Caco-2 (cell line): ENCODE results near the gene JPH3. TPM values are rescaled to one million over a fixed set of nuclear protein-coding genes. Genes with fewer than 3 reads are reported as not detected.

ENCODE experiments used
- BruUV-seq: library from RNA; stranded (reverse); fragments of 400-500 nt; replicated peaks from 2 replicates; lab custom pipeline; 2021; lab: Mats Ljungman, UMichigan
- CTCF ChIA-PET: fragments of 300-600 bp; sonication (Branson Sonifier 250); formaldehyde crosslinking; loops from one replicate; lab custom pipeline; 2022; ENCODE audit warnings: antibody characterized with exemption; lab: Charles Lee
- POLR2A ChIA-PET: fragments of 300-600 bp; sonication (Branson Sonifier 250); formaldehyde crosslinking; loops from one replicate; lab custom pipeline; 2022; ENCODE audit warnings: antibody characterized with exemption; lab: Charles Lee
- DNase-seq, 2 experiments: peaks; one replicate each; pipeline versions ENCODE4 v3.0.0 to v3.0.0-alpha.2; 2020 to 2022
- H3K27me3 ChIP-seq: replicated peaks from 2 replicates; pipeline ENCODE4 v1.6.0; 2011; ENCODE audit warnings: low read length; ENCODE audit not compliant: control insufficient read depth, insufficient read depth
- H3K36me3 ChIP-seq: 2 replicates; pipeline ENCODE4 v1.5.1; 2011; ENCODE audit warnings: low read length; ENCODE audit not compliant: control insufficient read depth, insufficient read depth
- H3K4me1 ChIP-seq: fragments of 250-450 bp; sonication (Bioruptor Pico); 2 replicates; pipeline ENCODE4 v1.5.1; 2020; ENCODE audit warnings: mild to moderate bottlenecking
- H3K4me3 ChIP-seq: 2 replicates; pipeline ENCODE4 v1.5.1; 2011; ENCODE audit warnings: low read depth, mild to moderate bottlenecking, control low read depth, low read length
- H3K9me3 ChIP-seq: fragments of 250-450 bp; sonication (Bioruptor Pico); 2 replicates; pipeline ENCODE4 v1.5.1; 2020; ENCODE audit warnings: mild to moderate bottlenecking, moderate library complexity
- H3K27ac Mint-ChIP-seq: one replicate; pipeline ENCODE4 v1.8.0; 2022; ENCODE audit warnings: mixed read lengths; ENCODE audit not compliant: unreplicated experiment
- H3K27me3 Mint-ChIP-seq: one replicate; pipeline ENCODE4 v1.8.0; 2022; ENCODE audit warnings: mixed read lengths; ENCODE audit not compliant: insufficient read depth, unreplicated experiment
- H3K36me3 Mint-ChIP-seq: one replicate; pipeline ENCODE4 v1.8.0; 2022; ENCODE audit warnings: mild to moderate bottlenecking, mixed read lengths; ENCODE audit not compliant: insufficient read depth, unreplicated experiment
- H3K4me1 Mint-ChIP-seq: one replicate; pipeline ENCODE4 v1.8.0; 2022; ENCODE audit warnings: low read depth, mixed read lengths; ENCODE audit not compliant: unreplicated experiment
- H3K4me3 Mint-ChIP-seq: one replicate; pipeline ENCODE4 v1.8.0; 2022; ENCODE audit warnings: mild to moderate bottlenecking, moderate library complexity, mixed read lengths; ENCODE audit not compliant: unreplicated experiment
- H3K9me3 Mint-ChIP-seq: one replicate; pipeline ENCODE4 v1.8.0; 2022; ENCODE audit warnings: mixed read lengths; ENCODE audit not compliant: unreplicated experiment
- intact Hi-C: fragments of 100-400 bp; cut with micrococcal nuclease; formaldehyde crosslinking; loops from one replicate; pipeline ENCODE4 v1.10.0; 2022; ENCODE audit not compliant: unreplicated experiment
- total RNA-seq: library from RNA; stranded (reverse); gene quantifications from 2 replicates; pipeline ENCODE4 v1.2.3, GENCODE V29; 2022
- TF ChIP-seq, protein P1 (sequence below), 2 experiments: fragments of 200-600 bp in 1 of 2; IDR thresholded peaks; 1 replicate in 1 of 2; 2 replicates in 1 of 2; pipeline versions ENCODE4 v1.5.1 to v1.8.0; 2011 to 2022; ENCODE audit warnings: antibody characterized with exemption in 1 of 2, control low read depth in 1 of 2, inconsistent platforms in 1 of 2, low read depth in 1 of 2, low read length in 1 of 2, mild to moderate bottlenecking in 1 of 2, moderate library complexity in 1 of 2; ENCODE audit not compliant: insufficient read depth in 1 of 2, severe bottlenecking in 1 of 2, unreplicated experiment in 1 of 2

The JPH3 gene
- total RNA-seq, 1 experiment from 2014 or later: 4.8 TPM

DNA sequence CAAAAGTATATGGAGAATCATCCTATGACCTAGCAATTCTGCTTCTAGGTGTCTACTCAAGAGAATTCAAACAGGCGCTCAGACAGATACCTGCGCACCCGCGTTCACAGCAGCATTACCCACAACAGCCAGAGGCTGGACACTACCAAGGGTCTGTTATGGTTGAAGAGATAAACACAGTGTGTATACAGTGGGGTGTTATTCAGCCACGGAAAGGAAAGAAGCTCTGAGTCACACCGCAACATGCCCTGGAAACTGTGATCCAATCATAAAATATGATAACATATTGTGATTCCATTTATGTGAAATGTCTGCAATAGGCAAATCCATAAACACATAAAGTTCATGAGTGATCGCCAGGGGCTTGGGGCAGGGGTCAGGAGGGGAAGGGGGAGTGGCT lies 18.0 kb upstream of the JPH3 start:
- H3K4me1 Mint-ChIP-seq: no peaks in the 10 kb centered on the region
- Histone ChIP-seq H3K4me3 (no peak overlapping the region), H3K27me3 (no peaks in the 10 kb centered on the region), H3K4me1 (peaks cover 19% of the 10 kb centered on the region), H3K9me3 (no peaks in the 10 kb centered on the region), H3K36me3 (no peaks in the 10 kb centered on the region)
- no peak overlapping the region for H3K4me3 Mint-ChIP-seq
- no peak overlapping the region for H3K27ac Mint-ChIP-seq
- BruUV-seq: no TSS peak
- ChIA-PET POLR2A (no interaction called here), CTCF (interaction anchor here (3.6 kb wide), 1 partner anchor 52 kb away, joined by 24 read pairs; no protein-coding TSS in a partner anchor)
- intact Hi-C loops: no loop called here
- TF ChIP-seq, protein P1, sequence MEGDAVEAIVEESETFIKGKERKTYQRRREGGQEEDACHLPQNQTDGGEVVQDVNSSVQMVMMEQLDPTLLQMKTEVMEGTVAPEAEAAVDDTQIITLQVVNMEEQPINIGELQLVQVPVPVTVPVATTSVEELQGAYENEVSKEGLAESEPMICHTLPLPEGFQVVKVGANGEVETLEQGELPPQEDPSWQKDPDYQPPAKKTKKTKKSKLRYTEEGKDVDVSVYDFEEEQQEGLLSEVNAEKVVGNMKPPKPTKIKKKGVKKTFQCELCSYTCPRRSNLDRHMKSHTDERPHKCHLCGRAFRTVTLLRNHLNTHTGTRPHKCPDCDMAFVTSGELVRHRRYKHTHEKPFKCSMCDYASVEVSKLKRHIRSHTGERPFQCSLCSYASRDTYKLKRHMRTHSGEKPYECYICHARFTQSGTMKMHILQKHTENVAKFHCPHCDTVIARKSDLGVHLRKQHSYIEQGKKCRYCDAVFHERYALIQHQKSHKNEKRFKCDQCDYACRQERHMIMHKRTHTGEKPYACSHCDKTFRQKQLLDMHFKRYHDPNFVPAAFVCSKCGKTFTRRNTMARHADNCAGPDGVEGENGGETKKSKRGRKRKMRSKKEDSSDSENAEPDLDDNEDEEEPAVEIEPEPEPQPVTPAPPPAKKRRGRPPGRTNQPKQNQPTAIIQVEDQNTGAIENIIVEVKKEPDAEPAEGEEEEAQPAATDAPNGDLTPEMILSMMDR (IDR thresholded peaks at IDR 0.05; ENCODE audit: insufficient read depth in 1 of 2, low read depth in 1 of 2, low read length in 1 of 2, severe bottlenecking in 1 of 2, unreplicated experiment in 1 of 2): no peak
- no peaks in the 10 kb centered on the region for H3K27me3 Mint-ChIP-seq
- peaks cover 4% of the 10 kb centered on the region for H3K36me3 Mint-ChIP-seq
- DNase-seq: no peak
- no peaks in the 10 kb centered on the region for H3K9me3 Mint-ChIP-seq

DNA sequence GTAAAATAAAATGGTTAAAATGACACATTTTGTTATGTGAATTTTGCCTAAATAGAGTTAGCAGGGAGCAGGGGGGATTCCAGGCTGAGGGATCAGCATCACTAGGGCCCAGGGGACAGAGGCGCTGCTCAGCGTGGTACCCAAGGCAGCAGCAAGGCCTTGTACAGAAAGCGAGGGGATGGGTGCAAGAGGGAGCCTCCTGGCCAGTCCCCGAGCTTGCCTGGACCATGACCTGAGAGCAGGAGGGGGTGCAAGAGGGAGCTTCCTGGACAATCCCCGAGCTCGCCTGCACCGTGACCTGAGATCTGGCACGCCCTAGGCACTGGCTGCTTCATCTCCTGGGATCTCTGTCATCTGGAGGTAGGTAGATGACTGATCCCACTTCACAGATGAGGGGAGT lies 17.3 kb upstream of the JPH3 start:
- Mint-ChIP-seq H3K9me3 (no peaks in the 10 kb centered on the region), H3K27me3 (peaks cover 3% of the 10 kb centered on the region), H3K27ac (no peak overlapping the region), H3K4me1 (no peaks in the 10 kb centered on the region), H3K4me3 (no peak overlapping the region), H3K36me3 (peaks cover 4% of the 10 kb centered on the region)
- no TSS peak for BruUV-seq
- H3K4me1 ChIP-seq: peaks cover 19% of the 10 kb centered on the region
- POLR2A ChIA-PET: no interaction called here
- intact Hi-C loops: no loop called here
- H3K4me3 ChIP-seq: no peak overlapping the region
- no peaks in the 10 kb centered on the region for H3K36me3 ChIP-seq
- DNase-seq: no peak
- no peaks in the 10 kb centered on the region for H3K9me3 ChIP-seq
- no peaks in the 10 kb centered on the region for H3K27me3 ChIP-seq
- CTCF ChIA-PET: interaction anchor here (7.2 kb wide), 1 partner anchor 50 kb away, joined by 187 read pairs; no protein-coding TSS in a partner anchor
- TF ChIP-seq, protein P1 (IDR thresholded peaks at IDR 0.05; ENCODE audit: insufficient read depth in 1 of 2, low read depth in 1 of 2, low read length in 1 of 2, severe bottlenecking in 1 of 2, unreplicated experiment in 1 of 2): no peak

DNA sequence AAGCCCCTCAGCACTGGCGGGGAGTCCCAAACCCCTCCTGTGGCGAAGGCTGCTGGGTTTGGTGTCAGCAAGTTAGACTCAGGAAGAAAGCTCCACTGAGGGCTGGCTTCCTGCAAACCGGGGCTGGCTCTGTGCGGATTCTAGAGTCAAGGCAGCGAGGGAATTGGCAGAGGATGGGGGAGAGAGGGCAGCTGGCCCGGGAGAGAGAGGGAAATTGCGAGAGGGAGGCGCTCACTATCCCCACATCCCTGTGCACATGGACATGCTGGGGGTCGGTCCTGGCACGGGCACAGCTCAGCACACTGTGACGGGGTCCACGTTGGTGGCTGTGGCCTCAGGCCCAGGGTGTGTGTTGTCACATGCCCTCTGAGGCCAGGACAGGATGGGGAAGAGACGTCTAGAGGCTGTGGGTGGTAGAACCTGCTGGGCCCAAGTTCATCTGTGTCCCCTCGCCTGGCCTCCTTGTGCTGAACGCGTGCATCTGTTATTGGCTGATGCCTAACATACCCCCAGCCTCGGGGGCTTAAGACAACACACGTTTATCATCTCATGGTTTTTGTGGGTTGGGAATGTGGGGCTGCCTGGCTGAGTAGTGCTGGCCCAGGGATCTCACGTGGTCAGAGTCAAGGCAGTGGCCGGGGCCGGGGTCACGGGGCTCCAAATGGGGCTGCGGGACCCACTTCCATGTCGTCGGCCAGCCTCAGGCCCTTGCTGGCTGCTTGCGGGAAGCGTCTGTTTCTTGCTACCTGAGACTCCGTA lies 16.7 kb upstream of the JPH3 start:
- Mint-ChIP-seq H3K4me1 (no peaks in the 10 kb centered on the region), H3K9me3 (no peaks in the 10 kb centered on the region), H3K27me3 (peaks cover 7% of the 10 kb centered on the region), H3K27ac (no peak overlapping the region), H3K4me3 (no peak overlapping the region), H3K36me3 (peaks cover 4% of the 10 kb centered on the region)
- Histone ChIP-seq H3K9me3 (no peaks in the 10 kb centered on the region), H3K36me3 (no peaks in the 10 kb centered on the region), H3K4me3 (no peak overlapping the region), H3K4me1 (peaks cover 19% of the 10 kb centered on the region), H3K27me3 (no peaks in the 10 kb centered on the region)
- BruUV-seq: no TSS peak
- ChIA-PET CTCF (interaction anchor here (1.6 to 7.2 kb wide), 2 partner anchors 15 to 50 kb away, joined by 4 to 187 read pairs; no protein-coding TSS in a partner anchor), POLR2A (no interaction called here)
- TF ChIP-seq, protein P1 (IDR thresholded peaks at IDR 0.05; ENCODE audit: insufficient read depth in 1 of 2, low read depth in 1 of 2, low read length in 1 of 2, severe bottlenecking in 1 of 2, unreplicated experiment in 1 of 2): no peak
- no peak for DNase-seq
- intact Hi-C loops: no loop called here
